ENCODE results near the gene MCTP1. TPM values are rescaled to one million over a fixed set of nuclear protein-coding genes. Genes with fewer than 3 reads are reported as not detected.

The MCTP1 gene
- total and polyA plus RNA-seq, 10 of the 15 experiments (the other 5 are each of a cell fraction or from before 2014, with no cell fraction given), result 12.6 to 45.9 (median 18.8) TPM

- TF ChIP-seq ZSCAN29 (IDR thresholded peaks at IDR 0.05) (no peak), NR2C1 (IDR thresholded peaks at IDR 0.05) (no peak), FOXM1 (IDR thresholded peaks at IDR 0.05; ENCODE audit: low read depth, low read length) (no peak), MEF2B (IDR thresholded peaks at IDR 0.05; ENCODE audit: partially characterized antibody, poor library complexity, severe bottlenecking) (no peak), ATF7 (IDR thresholded peaks at IDR 0.05; ENCODE audit: low read depth) (no peak), BHLHE40 (IDR thresholded peaks at IDR 0.05; ENCODE audit: borderline replicate concordance in 1 of 2, low read depth in 2 of 2, low read length in 1 of 2) (no peak)
- TF ChIP-seq, protein P1, sequence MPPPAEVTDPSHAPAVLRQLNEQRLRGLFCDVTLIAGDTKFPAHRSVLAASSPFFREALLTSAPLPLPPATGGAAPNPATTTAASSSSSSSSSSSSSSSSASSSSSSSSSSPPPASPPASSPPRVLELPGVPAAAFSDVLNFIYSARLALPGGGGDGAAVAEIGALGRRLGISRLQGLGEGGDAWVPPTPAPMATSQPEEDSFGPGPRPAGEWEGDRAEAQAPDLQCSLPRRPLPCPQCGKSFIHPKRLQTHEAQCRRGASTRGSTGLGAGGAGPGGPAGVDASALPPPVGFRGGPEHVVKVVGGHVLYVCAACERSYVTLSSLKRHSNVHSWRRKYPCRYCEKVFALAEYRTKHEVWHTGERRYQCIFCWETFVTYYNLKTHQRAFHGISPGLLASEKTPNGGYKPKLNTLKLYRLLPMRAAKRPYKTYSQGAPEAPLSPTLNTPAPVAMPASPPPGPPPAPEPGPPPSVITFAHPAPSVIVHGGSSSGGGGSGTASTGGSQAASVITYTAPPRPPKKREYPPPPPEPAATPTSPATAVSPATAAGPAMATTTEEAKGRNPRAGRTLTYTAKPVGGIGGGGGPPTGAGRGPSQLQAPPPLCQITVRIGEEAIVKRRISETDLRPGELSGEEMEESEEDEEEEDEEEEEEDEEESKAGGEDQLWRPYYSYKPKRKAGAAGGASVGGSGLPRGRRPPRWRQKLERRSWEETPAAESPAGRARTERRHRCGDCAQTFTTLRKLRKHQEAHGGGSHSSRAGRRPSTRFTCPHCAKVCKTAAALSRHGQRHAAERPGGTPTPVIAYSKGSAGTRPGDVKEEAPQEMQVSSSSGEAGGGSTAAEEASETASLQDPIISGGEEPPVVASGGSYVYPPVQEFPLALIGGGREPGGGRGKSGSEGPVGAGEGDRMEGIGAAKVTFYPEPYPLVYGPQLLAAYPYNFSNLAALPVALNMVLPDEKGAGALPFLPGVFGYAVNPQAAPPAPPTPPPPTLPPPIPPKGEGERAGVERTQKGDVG (CRISPR knock-in tag; IDR thresholded peaks at IDR 0.05), result no peak
Measured at GRCh38 chr5:95090774-95091173, 194.1 kb downstream of the MCTP1 start (continued).

- POLR2A ChIA-PET, result interaction anchor here (1.0 to 2.0 kb wide), 6 partner anchors 10 to 67 kb away, joined by 3 to 16 read pairs (median 7); no protein-coding TSS in a partner anchor
- H3K36me3 ChIP-seq (ENCODE audit: control insufficient read depth in 2 of 2, insufficient read depth in 2 of 2, low read length in 1 of 2), result no peaks in the 10 kb centered on the region
- H3K9ac ChIP-seq (ENCODE audit: control insufficient read depth, insufficient read depth, low read length), result peak overlapping the region; percentile 63
- WGBS (ENCODE audit: insufficient coverage, insufficient replicate concordance, low lambda C conversion rate, missing lambda C conversion rate), result 34% methylated on average over 7 of the region's 7 CpGs
- CTCF ChIA-PET, result interaction anchor here (0.7 to 2.1 kb wide), 13 partner anchors 8 to 179 kb away, joined by 3 to 16 read pairs (median 5); no protein-coding TSS in a partner anchor
- no TSS peak for BruUV-seq (replicated peaks)
- RAD21 ChIA-PET (ENCODE audit: unreplicated experiment), result interaction anchor here (0.6 to 2.1 kb wide), 18 partner anchors 11 to 1523 kb away, joined by 3 to 46 read pairs (median 4); no protein-coding TSS in a partner anchor
- H2AFZ ChIP-seq (ENCODE audit: control insufficient read depth, low read depth, low read length), result peak overlapping the region; percentile 90
- DNase-seq (ENCODE audit: low read depth, low spot score) (peak; percentile 85), FAIRE-seq (peak; percentile 80), ATAC-seq (peak; percentile 90)
- H3K4me3 ChIP-seq, result peak overlapping the region; percentile 20; the same call in 1 of the 2 replicates
- H3K9me3 ChIP-seq (replicated peaks; ENCODE audit: control insufficient read depth, insufficient read depth, low read length), result no peaks in the 10 kb centered on the region
- peaks cover 16% of the 10 kb centered on the region for H3K4me1 ChIP-seq (ENCODE audit: control insufficient read depth, insufficient read depth, low read length)
- no peaks in the 10 kb centered on the region for H3K79me2 ChIP-seq (ENCODE audit: control insufficient read depth, insufficient read depth, low read length)
- intact Hi-C loops (cut with micrococcal nuclease; ENCODE audit: unreplicated experiment) (loop anchor here (2.0 to 10.0 kb wide), 2 partner anchors 15 to 637 kb away; no protein-coding TSS in a partner anchor), in situ Hi-C loops (cut with MboI) (no loop called here)
- SMC1A ChIA-PET (ENCODE audit: uncharacterized antibody, unreplicated experiment), result interaction anchor here (0.5 to 2.2 kb wide), 24 partner anchors 9 to 1287 kb away, joined by 3 to 28 read pairs (median 5); no protein-coding TSS in a partner anchor
- no peaks in the 10 kb centered on the region for H4K20me1 ChIP-seq (ENCODE audit: control insufficient read depth, insufficient read depth)
- H3K4me2 ChIP-seq (ENCODE audit: control insufficient read depth, insufficient read depth), result peak overlapping the region; percentile 94
- H3K27ac ChIP-seq (ENCODE audit: control insufficient read depth, insufficient read depth), result peak overlapping the region; percentile 88
- no peaks in the 10 kb centered on the region for H3K27me3 ChIP-seq (replicated peaks in 1 of 2; ENCODE audit: control insufficient read depth in 2 of 2, insufficient read depth in 2 of 2, low read length in 1 of 2)
- TF ChIP-seq CEBPB (IDR thresholded peaks at IDR 0.05; ENCODE audit: borderline replicate concordance in 1 of 2, low read depth in 2 of 2, low read length in 2 of 2) (no peak), CREM (IDR thresholded peaks at IDR 0.05; ENCODE audit: low read depth) (peak; percentile 34; the same call in 1 of the 2 replicates), RCOR1 (conservative IDR thresholded peaks at IDR 0.05; ENCODE audit: low read depth, low read length) (no peak), IRF4 (IDR thresholded peaks at IDR 0.05; ENCODE audit: low read depth, low read length) (no peak), ZNF622 (IDR thresholded peaks at IDR 0.05) (no peak), POU2F2 (IDR thresholded peaks at IDR 0.05; ENCODE audit: borderline replicate concordance, low read depth, low read length) (peak; percentile 16; the same call in 1 of the 3 replicates), CHD4 (IDR thresholded peaks at IDR 0.05) (no peak), POLR2AphosphoS5 (IDR thresholded peaks at IDR 0.05; ENCODE audit: low read length) (peak; percentile 57; the same call in 1 of the 2 replicates), SUPT20H (IDR thresholded peaks at IDR 0.05; ENCODE audit: borderline replicate concordance, control insufficient read depth, low read depth, low read length) (no peak), CHD1 (IDR thresholded peaks at IDR 0.05; ENCODE audit: low read depth, low read length) (no peak)
- TF ChIP-seq, protein P2, sequence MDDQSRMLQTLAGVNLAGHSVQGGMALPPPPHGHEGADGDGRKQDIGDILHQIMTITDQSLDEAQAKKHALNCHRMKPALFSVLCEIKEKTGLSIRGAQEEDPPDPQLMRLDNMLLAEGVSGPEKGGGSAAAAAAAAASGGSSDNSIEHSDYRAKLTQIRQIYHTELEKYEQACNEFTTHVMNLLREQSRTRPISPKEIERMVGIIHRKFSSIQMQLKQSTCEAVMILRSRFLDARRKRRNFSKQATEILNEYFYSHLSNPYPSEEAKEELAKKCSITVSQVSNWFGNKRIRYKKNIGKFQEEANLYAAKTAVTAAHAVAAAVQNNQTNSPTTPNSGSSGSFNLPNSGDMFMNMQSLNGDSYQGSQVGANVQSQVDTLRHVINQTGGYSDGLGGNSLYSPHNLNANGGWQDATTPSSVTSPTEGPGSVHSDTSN (IDR thresholded peaks at IDR 0.05; ENCODE audit: insufficient replicate concordance, low read depth, low read length), result peak; percentile 21
Measured at GRCh38 chr5:95087816-95088317, 197.0 kb downstream of the MCTP1 start.

Data from GM12878 (cell line).